ENCODE results near the gene RSAD1.
"Not testable (repeated sequence)": the region's sequence is repeated elsewhere in the genome, so short reads cannot be mapped to it uniquely, and the experiment has no call there.

Gene RSAD1

GRCh38 chr17:50473901-50474300 is 4.8 kb upstream of the RSAD1 start:
- no peak for DNase-seq

DNA sequence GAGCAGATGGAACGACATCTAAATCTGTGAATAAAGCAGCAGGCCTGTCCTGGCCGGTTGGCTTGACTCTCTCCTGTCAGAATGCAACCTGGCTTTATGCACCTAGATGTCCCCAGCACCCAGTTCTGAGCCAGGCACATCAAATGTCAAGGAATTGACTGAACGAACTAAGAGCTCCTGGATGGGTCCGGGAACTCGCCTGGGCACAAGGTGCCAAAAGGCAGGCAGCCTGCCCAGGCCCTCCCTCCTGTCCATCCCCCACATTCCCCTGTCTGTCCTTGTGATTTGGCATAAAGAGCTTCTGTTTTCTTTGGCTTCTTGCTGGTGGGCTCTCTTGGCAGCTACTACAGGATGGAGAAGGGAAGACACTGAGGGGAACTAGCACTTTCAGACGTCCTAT is 4.1 kb upstream of the RSAD1 start:
- DNase-seq: no peak

DNA sequence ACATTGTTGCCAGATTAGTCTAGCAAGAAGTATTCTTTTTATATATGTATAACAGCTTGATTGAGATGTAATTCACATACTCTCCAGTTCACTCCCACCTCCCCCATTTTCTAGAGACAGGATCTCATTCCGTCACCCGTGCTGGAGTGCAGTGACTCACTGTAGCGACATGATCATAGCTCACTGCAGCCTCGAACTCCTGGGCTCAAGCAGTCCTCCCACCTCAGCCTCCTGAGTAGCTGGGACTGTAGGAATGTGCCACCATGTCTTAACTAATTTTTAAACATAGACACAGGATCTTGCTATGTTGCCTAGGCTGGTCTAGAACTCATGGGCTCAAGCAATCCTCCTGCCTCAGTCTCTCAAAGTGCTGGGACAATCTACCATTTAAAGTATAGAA is 3.3 kb upstream of the RSAD1 start:
- no peak for DNase-seq

DNA sequence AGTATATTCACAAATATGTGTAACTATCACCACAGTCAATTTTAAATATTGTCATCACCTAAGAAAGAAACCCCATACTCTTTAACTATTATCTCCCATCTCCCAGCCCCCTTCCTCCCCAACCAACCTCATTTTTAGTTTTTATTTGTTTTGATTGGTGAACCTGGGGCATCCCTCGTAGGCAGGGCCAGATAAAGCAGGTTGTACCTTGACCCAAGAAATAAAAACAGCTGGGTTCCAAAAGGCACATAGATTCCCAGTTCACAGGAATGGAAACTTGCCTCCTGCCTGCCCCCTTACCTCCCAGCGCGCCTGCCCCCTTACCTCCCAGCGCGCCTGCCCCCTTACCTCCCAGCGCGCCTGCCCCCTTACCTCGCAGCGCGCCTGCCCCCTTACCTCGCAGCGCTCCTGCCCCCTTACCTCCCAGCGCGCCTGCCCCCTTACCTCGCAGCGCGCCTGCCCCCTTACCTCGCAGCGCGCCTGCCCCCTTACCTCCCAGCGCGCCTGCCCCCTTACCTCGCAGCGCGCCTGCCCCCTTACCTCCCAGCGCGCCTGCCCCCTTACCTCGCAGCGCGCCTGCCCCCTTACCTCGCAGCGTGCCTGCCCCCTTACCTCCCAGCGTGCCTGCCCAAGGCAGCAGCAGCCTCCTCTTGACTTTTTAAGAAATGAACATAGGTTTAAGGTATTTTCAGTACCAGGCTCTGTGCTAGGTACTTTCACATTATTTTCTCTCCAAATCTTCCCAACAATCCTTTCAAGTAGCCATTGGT is 2.7 kb upstream of the RSAD1 start:
- not testable (repeated sequence) for DNase-seq

DNA sequence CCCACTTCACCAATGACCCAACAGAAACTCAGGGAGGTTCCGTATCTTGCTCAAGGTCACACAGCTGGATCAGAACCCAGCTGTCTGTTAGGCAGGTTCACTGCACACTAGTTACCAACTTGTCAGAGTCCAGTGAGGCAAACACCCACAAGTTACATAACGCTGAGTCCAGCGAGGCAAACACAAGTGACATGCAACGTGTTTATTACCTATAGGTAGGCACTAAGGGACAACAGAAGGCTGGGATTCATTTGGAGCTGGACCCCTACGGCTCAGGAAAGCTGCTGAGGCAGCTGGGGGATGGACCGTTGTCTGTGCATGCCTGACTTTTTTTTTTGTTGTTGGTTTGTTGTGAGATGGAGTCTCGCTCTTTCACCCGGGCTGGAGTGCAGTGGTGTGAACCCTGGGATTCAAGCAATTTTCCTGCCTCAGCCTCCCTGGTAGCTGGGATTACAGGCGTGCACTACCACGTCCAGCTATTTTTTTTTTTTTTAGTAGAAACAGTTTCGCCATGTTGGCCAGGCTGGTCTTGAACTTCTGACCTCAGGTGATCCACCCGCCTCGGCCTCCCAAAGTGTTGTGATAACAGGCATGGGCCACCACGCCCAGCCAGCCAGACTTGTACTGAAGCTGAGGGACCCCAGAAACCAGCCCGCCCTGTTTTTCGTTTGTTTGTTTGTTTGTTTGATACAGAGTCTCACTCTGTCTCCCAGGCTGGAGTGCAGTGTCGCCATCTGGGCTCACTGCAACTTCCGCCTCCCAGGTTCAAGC is 1.9 kb upstream of the RSAD1 start:
- no peak for DNase-seq

DNA sequence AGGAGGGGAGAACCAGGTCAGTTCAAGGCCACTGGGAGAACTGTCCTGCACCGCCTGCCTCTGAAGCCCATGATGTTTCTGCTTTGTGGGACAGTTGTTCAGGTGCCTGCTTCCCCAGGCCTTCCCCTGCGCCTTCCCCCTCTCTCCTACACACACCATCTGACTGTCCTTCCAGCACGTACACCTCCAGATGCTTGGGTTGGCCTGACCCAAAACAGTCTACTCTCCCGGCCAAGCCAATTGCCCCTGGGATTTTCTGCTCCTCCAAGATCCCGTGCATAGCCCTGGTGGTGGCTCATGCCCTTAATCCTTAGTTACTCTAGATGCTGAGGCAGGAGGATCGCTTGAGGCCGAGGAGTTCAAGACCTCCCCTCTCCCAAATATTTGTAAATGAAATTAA is 684 bp upstream of the RSAD1 start:
- no peak for DNase-seq

DNA sequence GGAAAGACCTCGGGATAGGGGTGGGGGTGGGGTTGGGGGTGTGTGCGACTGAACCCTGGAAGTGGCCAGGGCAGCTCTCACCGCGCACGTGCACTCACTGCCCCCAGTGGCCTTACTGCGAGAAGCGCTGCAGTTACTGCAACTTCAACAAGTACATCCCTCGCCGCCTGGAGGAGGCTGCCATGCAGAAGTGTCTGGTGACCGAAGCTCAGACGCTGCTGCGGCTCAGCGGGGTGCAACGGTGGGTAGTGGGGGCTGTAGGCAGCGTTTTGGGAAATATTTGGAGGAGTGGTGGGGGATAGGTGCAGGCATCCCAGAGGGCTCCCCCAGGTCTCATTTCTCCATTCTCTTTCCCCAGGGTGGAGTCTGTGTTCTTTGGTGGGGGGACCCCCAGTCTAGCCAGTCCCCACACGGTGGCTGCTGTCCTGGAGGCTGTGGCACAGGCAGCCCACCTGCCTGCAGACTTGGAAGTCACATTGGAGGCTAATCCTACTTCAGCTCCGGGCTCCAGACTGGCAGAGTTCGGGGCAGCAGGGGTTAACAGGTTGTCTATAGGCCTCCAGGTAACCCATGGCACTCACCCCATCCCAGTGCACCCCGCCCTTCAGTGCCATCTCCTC is 972 bp downstream of the RSAD1 start:
- peak; percentile 90 for DNase-seq

DNA sequence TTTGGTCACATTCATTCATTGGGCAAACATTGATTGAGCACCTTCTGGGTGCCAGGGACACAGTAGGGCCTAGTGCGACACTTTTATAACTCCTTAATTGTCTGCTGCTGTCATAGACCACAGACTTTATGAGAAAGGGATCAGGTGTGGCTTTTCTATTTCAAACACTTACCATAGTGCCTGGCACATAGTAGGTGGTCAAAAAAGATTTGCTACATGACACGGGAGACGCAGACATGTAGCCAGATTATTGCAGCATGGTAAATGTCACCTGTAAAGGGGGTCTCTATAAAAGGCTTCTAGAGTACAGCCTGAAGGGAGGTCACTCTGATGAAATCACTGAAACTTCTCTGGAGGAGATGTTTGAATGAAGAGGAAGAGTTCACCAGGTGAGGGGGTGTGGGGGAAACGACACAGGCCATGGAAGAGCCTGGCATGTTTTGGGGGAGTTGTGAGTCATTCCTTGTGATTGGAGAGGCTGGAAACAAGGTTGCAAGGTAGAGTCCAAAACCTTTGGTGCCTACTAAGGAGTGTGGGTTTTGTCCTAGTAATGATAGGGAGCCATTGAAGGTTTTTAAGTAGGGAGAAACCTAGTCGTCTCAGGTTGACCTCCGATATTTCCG is 1.6 kb downstream of the RSAD1 start:
- DNase-seq: no peak

DNA sequence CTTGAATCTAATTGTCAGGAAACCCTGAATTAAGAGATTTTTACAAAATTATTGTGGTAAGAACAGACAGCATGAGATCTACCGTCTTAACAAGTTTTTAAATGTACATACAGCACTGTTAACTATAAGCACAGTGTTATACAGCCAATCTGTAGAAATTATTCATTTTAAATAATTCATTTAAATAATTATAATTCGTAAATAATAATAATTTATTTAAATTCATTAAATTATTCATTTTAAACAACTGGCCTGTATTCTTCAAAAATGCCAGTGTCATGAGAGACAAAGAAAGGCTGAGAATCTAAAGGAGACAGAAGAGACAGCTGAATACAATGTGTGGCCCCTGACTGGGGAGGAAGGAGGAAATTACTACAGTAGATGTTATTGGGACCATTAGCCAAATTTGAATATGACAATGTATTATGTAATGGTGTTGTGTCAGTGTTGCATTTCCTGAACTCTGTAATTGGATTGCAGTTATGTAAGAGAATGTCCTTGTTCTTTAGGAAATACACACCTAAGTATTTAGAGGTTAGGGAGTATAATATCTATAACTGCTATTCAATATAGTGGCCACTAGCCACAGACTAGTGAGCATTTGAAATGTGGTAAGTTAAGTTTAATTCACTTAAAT is 2.3 kb downstream of the RSAD1 start:
- no peak for DNase-seq

GRCh38 chr17:50481648-50482047 is 3.0 kb downstream of the RSAD1 start:
- DNase-seq: no peak

DNA sequence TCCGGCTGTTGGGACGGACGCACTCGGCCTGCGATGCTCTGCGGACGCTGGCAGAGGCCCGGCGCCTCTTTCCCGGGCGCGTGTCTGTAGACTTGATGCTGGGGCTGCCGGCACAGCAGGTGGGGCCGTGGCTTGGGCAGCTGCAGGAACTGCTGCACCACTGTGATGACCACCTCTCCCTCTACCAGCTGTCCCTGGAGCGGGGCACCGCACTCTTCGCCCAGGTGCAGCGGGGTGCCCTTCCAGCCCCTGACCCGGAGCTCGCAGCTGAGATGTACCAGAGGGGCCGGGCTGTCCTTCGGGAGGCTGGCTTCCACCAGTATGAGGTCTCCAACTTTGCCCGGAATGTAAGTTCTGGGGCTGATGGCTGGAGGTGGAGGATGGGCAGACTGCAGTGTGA is 3.5 kb downstream of the RSAD1 start:
- DNase-seq: no peak

DNA sequence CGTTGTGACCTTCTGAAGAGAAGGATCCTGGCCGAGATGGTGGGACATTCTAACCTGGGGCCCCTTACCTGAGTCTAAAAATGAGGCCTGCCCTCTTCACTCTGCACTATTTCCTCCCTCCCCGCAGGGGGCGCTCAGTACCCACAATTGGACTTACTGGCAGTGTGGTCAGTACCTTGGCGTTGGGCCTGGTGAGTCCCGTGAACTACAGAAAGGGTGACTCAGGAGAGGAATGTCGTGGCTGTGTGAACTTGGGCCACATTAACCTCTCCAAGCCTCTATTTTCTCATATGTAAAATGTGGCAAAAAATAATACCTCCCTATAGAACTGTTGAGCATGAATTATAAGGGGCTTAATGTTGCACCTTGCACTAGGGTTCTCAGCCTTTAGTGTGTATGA is 3.9 kb downstream of the RSAD1 start:
- DNase-seq: peak; percentile 92

GRCh38 chr17:50483266-50483665 is 4.6 kb downstream of the RSAD1 start:
- DNase-seq: no peak

DNA sequence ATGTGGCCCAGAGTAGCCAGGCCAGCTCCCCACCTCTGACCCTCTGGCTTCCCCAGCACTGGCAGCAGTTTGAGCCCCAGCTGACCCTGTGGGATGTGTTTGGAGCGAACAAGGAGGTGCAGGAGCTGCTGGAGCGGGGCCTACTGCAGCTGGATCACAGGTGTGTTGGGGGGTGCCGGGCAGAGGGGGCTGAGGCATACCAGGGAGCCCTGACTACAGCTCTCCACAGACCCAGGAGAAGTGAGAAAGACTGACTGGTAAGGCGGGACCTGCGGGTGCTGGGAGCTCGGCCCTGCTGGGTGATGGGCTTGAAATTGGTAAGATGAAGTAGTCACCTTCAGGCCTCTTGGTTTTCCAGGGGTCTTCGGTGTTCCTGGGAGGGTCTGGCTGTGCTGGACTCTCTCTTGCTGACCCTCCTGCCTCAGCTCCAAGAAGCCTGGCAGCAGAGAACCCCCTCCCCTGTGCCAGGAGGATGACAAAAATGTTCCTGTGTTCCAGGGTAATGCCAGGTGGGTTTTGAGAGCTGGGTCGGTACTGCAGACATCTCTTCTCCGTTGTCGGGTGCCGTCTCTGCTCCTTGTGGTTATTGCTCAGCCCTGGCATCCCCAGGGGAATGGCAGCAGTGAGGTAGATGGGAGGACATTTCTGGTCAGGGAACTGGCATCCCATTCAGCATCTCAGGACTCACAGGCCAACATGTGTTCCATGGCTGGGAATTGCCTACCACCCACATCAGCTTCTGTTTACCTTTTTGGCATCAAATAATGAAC is 5.9 kb downstream of the RSAD1 start:
- no peak for DNase-seq

- DNase-seq: no peak
Measured at GRCh38 chr17:50487213-50488096, 8.8 kb downstream of the RSAD1 start.

GRCh38 chr17:50488880-50489279 is 10.2 kb downstream of the RSAD1 start:
- no peak for DNase-seq

GRCh38 chr17:50491505-50491904 is 12.8 kb downstream of the RSAD1 start:
- no peak for DNase-seq

DNA sequence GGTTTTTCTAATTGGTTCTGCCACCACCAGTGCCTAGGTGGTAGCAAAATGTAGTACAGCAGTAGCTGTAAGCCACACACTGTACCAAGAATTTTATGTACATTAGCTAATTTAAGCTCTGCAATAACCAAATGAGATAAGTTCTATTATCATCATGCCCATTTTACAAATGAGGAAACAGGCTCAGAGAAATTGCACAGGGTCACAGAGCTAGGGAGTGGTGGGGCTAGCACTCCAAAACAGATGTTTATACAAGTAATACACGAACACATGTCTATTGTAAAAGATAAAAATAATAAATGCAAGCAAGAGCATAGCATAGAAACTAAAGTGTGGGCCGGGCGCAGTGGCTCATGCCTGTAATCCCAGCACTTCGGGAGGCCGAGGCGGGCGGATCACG is 13.6 kb downstream of the RSAD1 start:
- DNase-seq: no peak

- DNase-seq: peak; percentile 12
Measured at GRCh38 chr17:50493744-50494143, 15.1 kb downstream of the RSAD1 start.

DNA sequence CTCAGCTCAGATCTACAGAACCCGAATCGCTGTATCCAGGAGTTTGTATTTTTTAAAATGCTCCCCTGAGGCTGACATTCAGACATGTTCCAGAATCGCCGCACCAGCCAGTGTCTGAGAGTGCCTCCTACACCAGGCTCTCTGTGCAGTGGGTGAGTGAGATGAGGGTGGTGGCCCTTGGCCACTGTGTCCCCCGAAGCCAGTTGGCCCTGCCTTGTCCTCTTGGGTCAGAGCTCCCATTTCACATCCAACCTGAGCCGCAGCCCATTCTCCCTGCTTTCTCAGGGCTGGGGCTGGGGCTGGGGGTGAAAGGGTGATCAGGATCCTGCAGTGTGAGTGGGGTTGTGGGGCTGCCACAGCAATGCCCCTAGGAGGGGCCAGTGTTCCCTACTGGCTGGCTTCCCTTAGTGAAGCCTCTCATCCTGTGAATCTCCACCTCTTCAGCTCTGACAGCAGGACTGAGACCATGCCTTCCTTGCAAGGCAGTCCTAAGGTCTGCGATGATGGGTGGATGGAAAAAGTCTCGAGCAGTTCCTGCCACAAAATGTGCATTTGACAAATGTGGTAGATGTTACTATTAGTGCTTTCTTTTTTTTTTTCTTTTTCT is 16.7 kb downstream of the RSAD1 start:
- DNase-seq: no peak

- DNase-seq: no peak
Measured at GRCh38 chr17:50495918-50496317, 17.3 kb downstream of the RSAD1 start.

Measured in OCI-M1 (cell line).